ENCODE data around the gene AFAP1L1. TPM values are rescaled to one million over a fixed set of nuclear protein-coding genes. Genes with fewer than 3 reads are reported as not detected.

The AFAP1L1 gene
- total and polyA plus RNA-seq, 2 donors (not counting 3 experiments of a cell fraction or from before 2014, with no cell fraction given): 7.9 to 73.2 TPM

GRCh38 chr5:149282966-149283332 is 11.3 kb downstream of the AFAP1L1 start:
- H3K27me3 ChIP-seq (ENCODE audit: control insufficient read depth in 2 of 2, insufficient read depth in 2 of 2, low read length in 2 of 2): no peaks in the 10 kb centered on the region
- DNase-seq (ENCODE audit: low read depth, low spot score) (no peak), FAIRE-seq (no peak)
- no peaks in the 10 kb centered on the region for H4K20me1 ChIP-seq (replicated peaks; ENCODE audit: control insufficient read depth, extremely low read depth, insufficient read depth, low read length)
- H3K4me3 ChIP-seq (replicated peaks in 1 of 3; ENCODE audit: insufficient read depth in 1 of 3, low read depth in 1 of 3, low read length in 3 of 3): no peak overlapping the region
- CTCF ChIA-PET: interaction anchor here (1.4 kb wide), 1 partner anchor 85 kb away, joined by 4 read pairs; no protein-coding TSS in a partner anchor
- TF ChIP-seq POLR2A (IDR thresholded peaks at IDR 0.05; ENCODE audit: low read depth, low read length) (no peak), GATA2 (IDR thresholded peaks at IDR 0.05; ENCODE audit: insufficient read depth, insufficient read length, low read depth, low read length) (no peak), JUN (IDR thresholded peaks at IDR 0.05; ENCODE audit: borderline replicate concordance, insufficient read depth, insufficient read length, low read depth) (no peak), MAX (IDR thresholded peaks at IDR 0.05; ENCODE audit: insufficient read depth, insufficient read length) (no peak), CTCF (IDR thresholded peaks at IDR 0.05; ENCODE audit: extremely low read depth in 1 of 2, insufficient read depth in 1 of 2, low read depth in 1 of 2, low read length in 2 of 2) (no peak), EZH2 (IDR thresholded peaks at IDR 0.05; ENCODE audit: borderline replicate concordance, low read depth, low read length, severe bottlenecking) (no peak), FOS (IDR thresholded peaks at IDR 0.05; ENCODE audit: borderline replicate concordance, insufficient read depth, low read length) (no peak), POLR2AphosphoS5 (IDR thresholded peaks at IDR 0.05; ENCODE audit: insufficient read depth, low read depth, low read length) (no peak), MYC (IDR thresholded peaks at IDR 0.05; ENCODE audit: low read depth, low read length) (no peak)
- H3K9ac ChIP-seq (replicated peaks; ENCODE audit: extremely low read depth, insufficient read depth, low read length): no peak overlapping the region
- POLR2A ChIA-PET: no interaction called here
- H3K27ac ChIP-seq (ENCODE audit: insufficient read depth, low read depth, low read length): no peak overlapping the region
- no peaks in the 10 kb centered on the region for H3K79me2 ChIP-seq (ENCODE audit: control insufficient read depth, insufficient read depth, low read length)
- no peaks in the 10 kb centered on the region for H3K9me1 ChIP-seq (replicated peaks; ENCODE audit: control insufficient read depth, extremely low read depth, insufficient read depth, low read length)
- H2AFZ ChIP-seq (ENCODE audit: low read depth, low read length): no peak overlapping the region
- no peaks in the 10 kb centered on the region for H3K36me3 ChIP-seq (ENCODE audit: control insufficient read depth in 2 of 2, extremely low read depth in 1 of 2, insufficient read depth in 2 of 2, low read length in 2 of 2)
- peaks cover 6% of the 10 kb centered on the region for H3K4me1 ChIP-seq (ENCODE audit: control insufficient read depth, extremely low read depth, insufficient read depth, low read length)
- no peak overlapping the region for H3K4me2 ChIP-seq (ENCODE audit: insufficient read depth, low read length)
- intact Hi-C loops (cut with micrococcal nuclease) (no loop called here), dilution Hi-C loops (cut with MboI; ENCODE audit: extremely low pct_ligation_motif_present, low sequenced_read_pairs) (no loop called here)
- no TSS peak for BruUV-seq (replicated peaks)
- no peaks in the 10 kb centered on the region for H3K9me3 ChIP-seq (replicated peaks; ENCODE audit: control insufficient read depth, insufficient read depth, low read length)
